NT2/D1 (cell line): ENCODE data around the gene POU6F2.

Experiments used
- SUZ12 ChIP-seq: IDR thresholded peaks from 2 replicates; pipeline ENCODE4 v1.6.1; 2011; ENCODE audit not compliant: insufficient read length, insufficient read depth; ENCODE audit errors: extremely low read depth
- YY1 ChIP-seq: IDR thresholded peaks from 2 replicates; pipeline ENCODE4 v1.6.1; 2011; ENCODE audit not compliant: insufficient read length, insufficient read depth
- ZNF274 ChIP-seq: IDR thresholded peaks from 2 replicates; pipeline ENCODE4 v1.6.1; 2011; ENCODE audit warnings: mild to moderate bottlenecking, low read depth, low read length

- TF ChIP-seq ZNF274 (no peak), SUZ12 (no peak), YY1 (no peak)
Observed at GRCh38 chr7:39428221-39428620, 450.5 kb downstream of the POU6F2 start.
